HepG2 (cell line): Measurements from ENCODE around the gene PSMD1. TPM values are rescaled to one million over a fixed set of nuclear protein-coding genes. Genes with fewer than 3 reads are reported as not detected.

Source experiments
- AKAP8 ChIP-seq: sonication (generic); formaldehyde crosslinking; IDR thresholded peaks from 2 replicates; pipeline ENCODE4 v1.5.1; 2020; ENCODE audit warnings: mild to moderate bottlenecking, missing genetic modification reagents
- DMAP1 ChIP-seq: IDR thresholded peaks from 2 replicates; pipeline ENCODE4 v1.6.1; 2016
- FOXJ3 ChIP-seq: sonication (generic); formaldehyde crosslinking; IDR thresholded peaks from 2 replicates; pipeline ENCODE4 v1.4.0; 2020; ENCODE audit warnings: missing genetic modification reagents, mild to moderate bottlenecking, borderline replicate concordance
- KDM4B ChIP-seq: sonication (generic); formaldehyde crosslinking; IDR thresholded peaks from 2 replicates; pipeline ENCODE4 v1.4.0; 2020; ENCODE audit warnings: missing genetic modification reagents
- MEIS2 ChIP-seq: sonication (generic); formaldehyde crosslinking; IDR thresholded peaks from 2 replicates; pipeline ENCODE4 v1.9.0; 2021; ENCODE audit warnings: mild to moderate bottlenecking, missing genetic modification reagents
- MTF2 ChIP-seq: sonication (generic); formaldehyde crosslinking; IDR thresholded peaks from 2 replicates; pipeline ENCODE4 v1.5.0; 2020; ENCODE audit warnings: missing genetic modification reagents, borderline replicate concordance
- ONECUT2 ChIP-seq: sonication (generic); formaldehyde crosslinking; IDR thresholded peaks from 2 replicates; pipeline ENCODE4 v1.4.0; 2020; ENCODE audit warnings: missing genetic modification reagents
- PHF20 ChIP-seq: sonication (generic); formaldehyde crosslinking; IDR thresholded peaks from 2 replicates; pipeline ENCODE4 v1.5.0; 2020; ENCODE audit warnings: mild to moderate bottlenecking, missing genetic modification reagents
- POLR2AphosphoS5 ChIP-seq: IDR thresholded peaks from 2 replicates; pipeline ENCODE4 v1.6.1; 2012; ENCODE audit warnings: low read depth, low read length
- RBM22 ChIP-seq: fragments of 200-400 bp; formaldehyde crosslinking; optimal IDR thresholded peaks from 2 replicates; pipeline ENCODE3; 2017; ENCODE audit warnings: mild to moderate bottlenecking, low read length, moderate library complexity
- SP140L ChIP-seq: sonication (generic); formaldehyde crosslinking; IDR thresholded peaks from 2 replicates; pipeline ENCODE4 v1.4.0; 2020; ENCODE audit warnings: missing genetic modification reagents, borderline replicate concordance
- TFDP1 ChIP-seq: IDR thresholded peaks from 2 replicates; pipeline ENCODE4 v1.6.1; 2016; ENCODE audit warnings: missing compliant biosample characterization, missing genetic modification reagents, borderline replicate concordance
- YEATS2 ChIP-seq: sonication (generic); formaldehyde crosslinking; IDR thresholded peaks from 2 replicates; pipeline ENCODE4 v1.4.0; 2020; ENCODE audit warnings: missing genetic modification reagents, borderline replicate concordance
- ZNF160 ChIP-seq: sonication (generic); formaldehyde crosslinking; IDR thresholded peaks from 2 replicates; pipeline ENCODE4 v1.8.0; 2022; ENCODE audit warnings: mild to moderate bottlenecking, inconsistent platforms, missing genetic modification reagents
- ZNF264 ChIP-seq: sonication (generic); formaldehyde crosslinking; IDR thresholded peaks from 2 replicates; pipeline ENCODE4 v1.4.0; 2020; ENCODE audit warnings: missing genetic modification reagents
- ZNF274 ChIP-seq: sonication (generic); formaldehyde crosslinking; IDR thresholded peaks from 2 replicates; pipeline ENCODE4 v1.5.1; 2020; ENCODE audit warnings: mild to moderate bottlenecking, missing genetic modification reagents
- ZNF430 ChIP-seq: sonication (generic); formaldehyde crosslinking; IDR thresholded peaks from 2 replicates; pipeline ENCODE4 v1.9.0; 2021; ENCODE audit warnings: mild to moderate bottlenecking, missing genetic modification reagents
- polyA plus RNA-seq, 8 experiments: library from polyadenylated mRNA; depleted of rRNA in 3 of 8; stranded (reverse) in 7 of 8; unstranded in 1 of 8; fragments of >200 nt; fragmentation: Illumina TruSeq in 4 of 8; extraction: Trizol in 4 of 8; gene quantifications; 2 replicates each; pipeline versions ENCODE4 v1.2.1 to v1.2.3, GENCODE V29; 2011 to 2016; ENCODE audit warnings: low read depth in 4 of 8, missing spikeins in 1 of 8, mixed read lengths in 1 of 8; ENCODE audit not compliant: insufficient read depth in 1 of 8
- total RNA-seq, 5 experiments: library from RNA; depleted of rRNA; stranded (reverse); fragments of >200 nt; fragmentation: Illumina TruSeq; extraction: Trizol; gene quantifications; 2 replicates each; pipeline ENCODE4 v1.2.3, GENCODE V29; 2016; ENCODE audit warnings: low read depth in 1 of 5
- TF ChIP-seq, protein P1 (sequence below): sonication (generic); formaldehyde crosslinking; IDR thresholded peaks from 2 replicates; pipeline ENCODE4 v1.5.0; 2020; ENCODE audit warnings: mild to moderate bottlenecking, missing genetic modification reagents, borderline replicate concordance
- TF ChIP-seq, protein P2 (sequence below): sonication (generic); formaldehyde crosslinking; IDR thresholded peaks from 2 replicates; pipeline ENCODE4 v1.8.0; 2022; ENCODE audit warnings: mild to moderate bottlenecking, missing genetic modification reagents; ENCODE audit not compliant: insufficient replicate concordance
- TF ChIP-seq, protein P3 (sequence below): sonication (generic); formaldehyde crosslinking; IDR thresholded peaks from 2 replicates; pipeline ENCODE4 v1.4.0; 2020; ENCODE audit warnings: missing genetic modification reagents
- TF ChIP-seq, protein P4 (sequence below): sonication (generic); formaldehyde crosslinking; IDR thresholded peaks from 2 replicates; pipeline ENCODE4 v1.8.0; 2022; ENCODE audit warnings: missing genetic modification reagents, mild to moderate bottlenecking, borderline replicate concordance

PSMD1 gene
- total and polyA plus RNA-seq, 2 of the 13 experiments (the other 11 are each of a cell fraction or from before 2014, with no cell fraction given): 136 to 191 TPM

DNA sequence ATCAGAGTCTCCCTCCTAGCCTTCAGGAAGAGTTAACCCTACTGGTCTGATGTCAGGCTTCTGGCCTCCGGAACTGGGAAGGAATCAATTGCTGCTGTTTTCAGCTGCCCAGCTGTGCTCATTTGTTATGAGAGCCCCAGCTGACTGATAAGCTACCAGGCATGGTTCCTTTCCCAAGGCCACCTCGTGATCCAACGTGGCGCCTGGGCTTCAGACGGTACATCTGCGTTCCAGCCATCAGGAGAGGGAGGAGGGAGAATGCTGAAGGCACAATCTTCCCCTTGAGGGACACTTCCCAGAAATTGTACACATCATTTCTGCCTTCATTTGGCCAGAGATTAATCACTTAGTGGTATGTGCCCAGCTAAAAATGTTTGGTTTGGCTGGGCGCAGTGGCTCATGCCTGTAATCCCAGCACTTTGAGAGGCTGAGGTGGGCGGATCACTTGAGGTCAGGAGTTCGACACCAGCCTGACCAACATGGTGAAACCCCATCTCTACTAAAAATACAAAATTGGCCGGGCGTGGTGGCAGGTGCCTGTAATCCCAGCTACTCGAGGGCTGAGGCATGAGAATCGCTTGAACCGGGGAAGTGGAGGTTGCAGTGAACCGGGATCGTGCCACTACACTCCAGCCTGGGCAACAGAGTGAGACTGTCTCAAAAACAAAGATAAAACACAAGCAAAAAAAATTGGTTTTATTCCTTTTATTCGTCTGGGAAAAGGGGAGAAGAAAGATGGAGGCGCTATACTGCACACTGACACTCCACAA is 131.3 kb downstream of the PSMD1 start (continued):
- TF ChIP-seq PHF20 (CRISPR knock-in tag) (no peak; the same call in 1 of the 2 replicates), DMAP1 (peak; percentile 81), ZNF160 (CRISPR knock-in tag) (no peak), YEATS2 (peak; percentile 55; the same call in 1 of the 2 replicates), ZNF274 (CRISPR knock-in tag) (peak; percentile 71; the same call in 1 of the 2 replicates), AKAP8 (0 out of 2 replicates have a peak, but pooled peaks have one; percentile 31), RBM22 (no peak), SP140L (0 out of 2 replicates have a peak, but pooled peaks have one; percentile 13), KDM4B (CRISPR knock-in tag) (0 out of 2 replicates have a peak, but pooled peaks have one; percentile 42), TFDP1 (CRISPR knock-in tag) (peak; percentile 44; the same call in 1 of the 2 replicates), POLR2AphosphoS5 (no peak), ZNF264 (CRISPR knock-in tag) (peak; percentile 68), FOXJ3 (CRISPR knock-in tag) (peak; percentile 62), MTF2 (CRISPR knock-in tag) (no peak), ZNF430 (CRISPR knock-in tag) (peak; percentile 77; the same call in 1 of the 2 replicates), ONECUT2 (CRISPR knock-in tag) (peak; percentile 52), MEIS2 (CRISPR knock-in tag) (peak; percentile 38; the same call in 1 of the 2 replicates)
- TF ChIP-seq, protein P1, sequence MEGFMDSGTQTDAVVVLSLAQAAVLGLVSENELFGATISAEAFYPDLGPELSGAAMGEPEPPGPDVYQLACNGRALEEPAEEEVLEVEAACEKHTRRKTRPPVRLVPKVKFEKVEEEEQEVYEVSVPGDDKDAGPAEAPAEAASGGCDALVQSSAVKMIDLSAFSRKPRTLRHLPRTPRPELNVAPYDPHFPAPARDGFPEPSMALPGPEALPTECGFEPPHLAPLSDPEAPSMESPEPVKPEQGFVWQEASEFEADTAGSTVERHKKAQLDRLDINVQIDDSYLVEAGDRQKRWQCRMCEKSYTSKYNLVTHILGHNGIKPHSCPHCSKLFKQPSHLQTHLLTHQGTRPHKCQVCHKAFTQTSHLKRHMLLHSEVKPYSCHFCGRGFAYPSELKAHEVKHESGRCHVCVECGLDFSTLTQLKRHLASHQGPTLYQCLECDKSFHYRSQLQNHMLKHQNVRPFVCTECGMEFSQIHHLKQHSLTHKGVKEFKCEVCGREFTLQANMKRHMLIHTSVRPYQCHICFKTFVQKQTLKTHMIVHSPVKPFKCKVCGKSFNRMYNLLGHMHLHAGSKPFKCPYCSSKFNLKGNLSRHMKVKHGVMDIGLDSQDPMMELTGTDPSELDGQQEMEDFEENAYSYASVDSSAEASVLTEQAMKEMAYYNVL (CRISPR knock-in tag): peak; percentile 43; the same call in 1 of the 2 replicates
- TF ChIP-seq, protein P2, sequence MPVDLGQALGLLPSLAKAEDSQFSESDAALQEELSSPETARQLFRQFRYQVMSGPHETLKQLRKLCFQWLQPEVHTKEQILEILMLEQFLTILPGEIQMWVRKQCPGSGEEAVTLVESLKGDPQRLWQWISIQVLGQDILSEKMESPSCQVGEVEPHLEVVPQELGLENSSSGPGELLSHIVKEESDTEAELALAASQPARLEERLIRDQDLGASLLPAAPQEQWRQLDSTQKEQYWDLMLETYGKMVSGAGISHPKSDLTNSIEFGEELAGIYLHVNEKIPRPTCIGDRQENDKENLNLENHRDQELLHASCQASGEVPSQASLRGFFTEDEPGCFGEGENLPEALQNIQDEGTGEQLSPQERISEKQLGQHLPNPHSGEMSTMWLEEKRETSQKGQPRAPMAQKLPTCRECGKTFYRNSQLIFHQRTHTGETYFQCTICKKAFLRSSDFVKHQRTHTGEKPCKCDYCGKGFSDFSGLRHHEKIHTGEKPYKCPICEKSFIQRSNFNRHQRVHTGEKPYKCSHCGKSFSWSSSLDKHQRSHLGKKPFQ: peak; percentile 68
- TF ChIP-seq, protein P3, sequence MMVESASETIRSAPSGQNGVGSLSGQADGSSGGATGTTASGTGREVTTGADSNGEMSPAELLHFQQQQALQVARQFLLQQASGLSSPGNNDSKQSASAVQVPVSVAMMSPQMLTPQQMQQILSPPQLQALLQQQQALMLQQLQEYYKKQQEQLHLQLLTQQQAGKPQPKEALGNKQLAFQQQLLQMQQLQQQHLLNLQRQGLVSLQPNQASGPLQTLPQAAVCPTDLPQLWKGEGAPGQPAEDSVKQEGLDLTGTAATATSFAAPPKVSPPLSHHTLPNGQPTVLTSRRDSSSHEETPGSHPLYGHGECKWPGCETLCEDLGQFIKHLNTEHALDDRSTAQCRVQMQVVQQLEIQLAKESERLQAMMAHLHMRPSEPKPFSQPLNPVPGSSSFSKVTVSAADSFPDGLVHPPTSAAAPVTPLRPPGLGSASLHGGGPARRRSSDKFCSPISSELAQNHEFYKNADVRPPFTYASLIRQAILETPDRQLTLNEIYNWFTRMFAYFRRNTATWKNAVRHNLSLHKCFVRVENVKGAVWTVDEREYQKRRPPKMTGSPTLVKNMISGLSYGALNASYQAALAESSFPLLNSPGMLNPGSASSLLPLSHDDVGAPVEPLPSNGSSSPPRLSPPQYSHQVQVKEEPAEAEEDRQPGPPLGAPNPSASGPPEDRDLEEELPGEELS (CRISPR knock-in tag): peak; percentile 74
- TF ChIP-seq, protein P4, sequence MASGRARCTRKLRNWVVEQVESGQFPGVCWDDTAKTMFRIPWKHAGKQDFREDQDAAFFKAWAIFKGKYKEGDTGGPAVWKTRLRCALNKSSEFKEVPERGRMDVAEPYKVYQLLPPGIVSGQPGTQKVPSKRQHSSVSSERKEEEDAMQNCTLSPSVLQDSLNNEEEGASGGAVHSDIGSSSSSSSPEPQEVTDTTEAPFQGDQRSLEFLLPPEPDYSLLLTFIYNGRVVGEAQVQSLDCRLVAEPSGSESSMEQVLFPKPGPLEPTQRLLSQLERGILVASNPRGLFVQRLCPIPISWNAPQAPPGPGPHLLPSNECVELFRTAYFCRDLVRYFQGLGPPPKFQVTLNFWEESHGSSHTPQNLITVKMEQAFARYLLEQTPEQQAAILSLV (CRISPR knock-in tag): peak; percentile 65; the same call in 1 of the 2 replicates
